ENCODE data around the gene UBR2. TPM values are rescaled to one million over a fixed set of nuclear protein-coding genes. Genes with fewer than 3 reads are reported as not detected.

Gene UBR2
- total RNA-seq, result 32.1 TPM

GRCh38 chr6:42563697-42564505 lies at the start of gene UBR2:
UBR2 (plus strand) TSS chr6:42564029; CDS start chr6:42564320, 291 bp downstream.

DNA sequence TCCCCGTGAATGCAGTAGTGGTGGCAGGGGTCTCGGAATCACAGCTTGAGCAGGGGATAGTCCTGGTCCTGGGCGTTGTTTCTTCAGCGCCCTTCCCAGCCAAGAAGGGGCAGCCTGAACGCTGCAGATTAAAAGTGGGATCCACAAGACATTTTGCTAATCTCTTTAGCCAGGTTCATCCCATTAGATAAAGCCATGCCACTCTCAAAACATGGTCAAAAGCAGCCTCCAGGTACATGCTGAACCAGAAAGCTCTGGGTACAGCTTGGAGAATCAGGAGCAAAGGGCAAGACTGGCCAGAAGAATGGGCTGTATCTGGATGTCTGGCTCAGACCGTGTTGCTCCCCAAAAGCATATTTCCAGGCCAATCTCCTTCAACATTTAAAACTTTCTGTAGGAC lies 158.7 kb downstream of the UBR2 start, which contains the start of gene PRPH2:
Gene PRPH2 (minus strand): TSS at position 101 of the 400 bp plus-strand sequence. CDS start 263 bp downstream, outside the sequence.

Small RNAs within 50 kb of the gene (small RNA-seq; reads per million reads assigned to genes)
- gene RNU6-890P (ENCODE audit: low replicate concordance), result not detected

Other genes with a start within 250 kb of the UBR2 start
- 19.8 TPM for gene TRERF1, start 112.1 kb upstream of the UBR2 start, total RNA-seq
- 3.9 TPM for gene PRPH2, start 158.6 kb downstream of the UBR2 start, total RNA-seq
- gene TBCC, start 182.1 kb downstream of the UBR2 start, total RNA-seq, result 34.6 TPM
- gene BICRAL, start 218.0 kb downstream of the UBR2 start, total RNA-seq, result 13.4 TPM